Astrocyte (in vitro differentiated cells and primary cell): ENCODE data around the gene P2RX4. TPM values are rescaled to one million over a fixed set of nuclear protein-coding genes. Genes with fewer than 3 reads are reported as not detected.

Source experiments
- DNase-seq: peaks from one replicate; pipeline ENCODE4 v3.0.0-alpha.2; 2010; ENCODE audit warnings: low read depth
- FAIRE-seq: peaks from 2 replicates; lab custom pipeline; 2011; peaks lifted over from hg19 to GRCh38; lab: Jason Lieb, UNC
- H2AFZ ChIP-seq: 2 replicates; pipeline ENCODE4 v1.6.0; 2012; ENCODE audit warnings: low read depth, low read length, inconsistent platforms
- H3K27ac ChIP-seq: 2 replicates; pipeline ENCODE4 v1.5.1; 2011; ENCODE audit warnings: low read depth, low read length, inconsistent platforms
- H3K27me3 ChIP-seq: 2 replicates; pipeline ENCODE4 v1.6.0; 2011; ENCODE audit warnings: low read length, inconsistent platforms; ENCODE audit not compliant: insufficient read depth
- H3K36me3 ChIP-seq: 2 replicates; pipeline ENCODE4 v1.5.1; 2011; ENCODE audit warnings: low read length, inconsistent platforms; ENCODE audit not compliant: insufficient read depth
- H3K4me1 ChIP-seq: 2 replicates; pipeline ENCODE4 v1.5.1; 2011; ENCODE audit warnings: low read length, inconsistent platforms; ENCODE audit not compliant: insufficient read depth
- H3K4me2 ChIP-seq: 2 replicates; pipeline ENCODE4 v1.6.0; 2012; ENCODE audit warnings: low read length, inconsistent platforms
- H3K4me3 ChIP-seq: 2 replicates; pipeline ENCODE4 v1.5.1; 2011; ENCODE audit warnings: low read depth, mild to moderate bottlenecking, low read length, inconsistent platforms; ENCODE audit not compliant: insufficient read depth
- H3K79me2 ChIP-seq: 2 replicates; pipeline ENCODE4 v1.6.0; 2012; ENCODE audit warnings: mild to moderate bottlenecking, low read length, inconsistent platforms; ENCODE audit not compliant: insufficient read depth
- H3K9ac ChIP-seq: 2 replicates; pipeline ENCODE4 v1.6.0; 2012; ENCODE audit warnings: mild to moderate bottlenecking, low read length, inconsistent platforms
- H3K9me3 ChIP-seq: 2 replicates; pipeline ENCODE4 v1.5.1; 2012; ENCODE audit warnings: low read depth, mild to moderate bottlenecking, low read length, inconsistent platforms; ENCODE audit not compliant: insufficient read depth
- H4K20me1 ChIP-seq: 2 replicates; pipeline ENCODE4 v1.6.0; 2012; ENCODE audit warnings: low read length, inconsistent platforms; ENCODE audit not compliant: insufficient read depth
- H3K27ac Mint-ChIP-seq: one replicate; pipeline ENCODE4 v1.8.0; 2021; ENCODE audit warnings: mild to moderate bottlenecking, mixed read lengths; ENCODE audit not compliant: unreplicated experiment
- H3K27me3 Mint-ChIP-seq: one replicate; pipeline ENCODE4 v1.8.0; 2021; ENCODE audit warnings: low read depth, mixed read lengths; ENCODE audit not compliant: unreplicated experiment
- H3K36me3 Mint-ChIP-seq: one replicate; pipeline ENCODE4 v1.8.0; 2021; ENCODE audit warnings: low read depth, mixed read lengths; ENCODE audit not compliant: unreplicated experiment
- H3K4me1 Mint-ChIP-seq: one replicate; pipeline ENCODE4 v1.8.0; 2021; ENCODE audit warnings: low read depth, mixed read lengths; ENCODE audit not compliant: unreplicated experiment
- H3K4me3 Mint-ChIP-seq: one replicate; pipeline ENCODE4 v1.8.0; 2021; ENCODE audit warnings: mild to moderate bottlenecking, moderate library complexity, mixed read lengths; ENCODE audit not compliant: unreplicated experiment
- H3K9me3 Mint-ChIP-seq: one replicate; pipeline ENCODE4 v1.8.0; 2021; ENCODE audit warnings: mild to moderate bottlenecking, mixed read lengths; ENCODE audit not compliant: unreplicated experiment
- CTCF ChIP-seq: IDR thresholded peaks from 2 replicates; pipeline ENCODE4 v1.5.1; 2011; ENCODE audit warnings: low read depth, mild to moderate bottlenecking, inconsistent platforms, low read length, moderate library complexity; ENCODE audit not compliant: insufficient read depth
- EZH2 ChIP-seq: IDR thresholded peaks from 2 replicates; pipeline ENCODE4 v1.6.1; 2012; ENCODE audit warnings: mild to moderate bottlenecking, low read length, inconsistent platforms; ENCODE audit not compliant: insufficient read depth
- total RNA-seq: library from RNA; stranded (reverse); gene quantifications from 2 replicates; pipeline ENCODE4 v1.2.1, GENCODE V29; 2021

The P2RX4 gene
- total RNA-seq, 1 donor from 2014 or later, result 13.9 TPM

- H3K4me3 Mint-ChIP-seq, result no peak overlapping the region
- Histone ChIP-seq H3K9ac (no peak overlapping the region), H4K20me1 (no peaks in the 10 kb centered on the region), H3K4me3 (no peak overlapping the region), H3K4me2 (no peak overlapping the region), H3K36me3 (no peaks in the 10 kb centered on the region), H3K27me3 (peaks cover 24% of the 10 kb centered on the region), H3K9me3 (no peaks in the 10 kb centered on the region), H3K27ac (no peak overlapping the region), H3K79me2 (no peaks in the 10 kb centered on the region), H2AFZ (no peak overlapping the region), H3K4me1 (peaks cover 17% of the 10 kb centered on the region)
- H3K4me1 Mint-ChIP-seq, result peaks cover 11% of the 10 kb centered on the region
- TF ChIP-seq CTCF (no peak), EZH2 (no peak)
- no peaks in the 10 kb centered on the region for H3K27me3 Mint-ChIP-seq
- H3K36me3 Mint-ChIP-seq, result no peaks in the 10 kb centered on the region
- no peak for FAIRE-seq
- peaks cover 2% of the 10 kb centered on the region for H3K9me3 Mint-ChIP-seq
- no peak overlapping the region for H3K27ac Mint-ChIP-seq
- no peak for DNase-seq
Measured at GRCh38 chr12:121170151-121170550, 39.8 kb upstream of the P2RX4 start.

GRCh38 chr12:121170611-121171260 lies 39.2 kb upstream of the P2RX4 start:
- no peak overlapping the region for H2AFZ ChIP-seq
- no peaks in the 10 kb centered on the region for H3K9me3 ChIP-seq
- Mint-ChIP-seq H3K27me3 (no peaks in the 10 kb centered on the region), H3K9me3 (no peaks in the 10 kb centered on the region), H3K27ac (peak overlapping the region; percentile 90), H3K36me3 (no peaks in the 10 kb centered on the region), H3K4me1 (peaks cover 16% of the 10 kb centered on the region), H3K4me3 (no peak overlapping the region)
- TF ChIP-seq EZH2 (no peak), CTCF (no peak)
- H3K4me1 ChIP-seq, result peaks cover 11% of the 10 kb centered on the region
- H3K27ac ChIP-seq, result no peak overlapping the region
- H3K4me3 ChIP-seq, result no peak overlapping the region
- H3K79me2 ChIP-seq, result no peaks in the 10 kb centered on the region
- no peaks in the 10 kb centered on the region for H3K36me3 ChIP-seq
- H4K20me1 ChIP-seq, result no peaks in the 10 kb centered on the region
- H3K9ac ChIP-seq, result no peak overlapping the region
- H3K4me2 ChIP-seq, result peak overlapping the region; percentile 38
- FAIRE-seq (no peak), DNase-seq (peak; percentile 71)
- peaks cover 24% of the 10 kb centered on the region for H3K27me3 ChIP-seq

- no peaks in the 10 kb centered on the region for H3K79me2 ChIP-seq
- no peak overlapping the region for H3K4me3 Mint-ChIP-seq
- H3K4me1 Mint-ChIP-seq, result peaks cover 17% of the 10 kb centered on the region
- H3K9me3 Mint-ChIP-seq, result no peaks in the 10 kb centered on the region
- no peak overlapping the region for H3K27ac ChIP-seq
- H3K36me3 ChIP-seq, result no peaks in the 10 kb centered on the region
- no peak for FAIRE-seq
- H3K27me3 Mint-ChIP-seq, result no peaks in the 10 kb centered on the region
- H3K4me1 ChIP-seq, result peaks cover 9% of the 10 kb centered on the region
- no peaks in the 10 kb centered on the region for H4K20me1 ChIP-seq
- H3K4me3 ChIP-seq, result no peak overlapping the region
- no peaks in the 10 kb centered on the region for H3K9me3 ChIP-seq
- H3K27ac Mint-ChIP-seq, result no peak overlapping the region
- H2AFZ ChIP-seq, result no peak overlapping the region
- no peak for DNase-seq
- H3K4me2 ChIP-seq, result no peak overlapping the region
- H3K27me3 ChIP-seq, result peaks cover 17% of the 10 kb centered on the region
- no peaks in the 10 kb centered on the region for H3K36me3 Mint-ChIP-seq
- no peak overlapping the region for H3K9ac ChIP-seq
- TF ChIP-seq CTCF, result no peak
- TF ChIP-seq EZH2, result no peak
Measured at GRCh38 chr12:121172145-121172544, 37.8 kb upstream of the P2RX4 start.
